Peyer's patch (tissue), 4 donors: ENCODE data around the gene GRIK4.

Source experiments
- POLR2A ChIP-seq, 2 donors: fragments of 450-650 bp; IDR thresholded peaks; one replicate each; pipeline ENCODE4 v1.5.1; 2017; ENCODE audit warnings: antibody characterized with exemption in 2 of 2, mild to moderate bottlenecking in 2 of 2, moderate library complexity in 2 of 2
- TF ChIP-seq, protein P1 (sequence below), 6 experiments: fragments of 450-650 bp in 4 of 6; fragments of 200-600 bp in 2 of 6; sonication (generic) in 1 of 6; IDR thresholded peaks; one replicate each; pipeline ENCODE4 v1.5.1; 2017 to 2019; ENCODE audit warnings: antibody characterized with exemption in 6 of 6, mild to moderate bottlenecking in 3 of 6, moderate library complexity in 1 of 6

DNA sequence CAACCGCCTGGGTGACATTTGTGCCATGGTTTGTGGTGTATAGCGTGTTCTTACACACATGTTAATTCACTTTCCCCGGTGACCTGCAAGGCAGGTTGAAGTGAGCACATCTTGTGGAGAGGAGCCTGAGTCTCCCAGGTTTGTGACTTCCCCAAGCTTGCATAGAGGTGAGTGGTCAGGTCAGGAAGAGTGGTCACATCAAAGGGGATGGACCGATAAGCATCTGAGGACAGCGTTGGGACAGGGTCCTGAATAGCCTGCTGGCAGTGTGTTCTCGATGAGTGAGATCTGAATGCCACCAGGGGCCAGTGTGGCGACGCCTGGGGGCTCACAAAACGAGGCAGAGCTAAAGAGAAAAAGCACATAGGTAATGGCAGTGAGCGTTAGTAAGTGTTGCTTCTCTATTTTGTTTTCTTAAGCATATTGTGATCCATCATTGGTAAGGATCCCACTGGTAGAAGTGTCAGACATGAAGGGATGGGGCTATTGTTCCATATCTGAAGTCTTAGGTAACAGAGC lies 154.6 kb downstream of the GRIK4 start:
- TF ChIP-seq, protein P1, sequence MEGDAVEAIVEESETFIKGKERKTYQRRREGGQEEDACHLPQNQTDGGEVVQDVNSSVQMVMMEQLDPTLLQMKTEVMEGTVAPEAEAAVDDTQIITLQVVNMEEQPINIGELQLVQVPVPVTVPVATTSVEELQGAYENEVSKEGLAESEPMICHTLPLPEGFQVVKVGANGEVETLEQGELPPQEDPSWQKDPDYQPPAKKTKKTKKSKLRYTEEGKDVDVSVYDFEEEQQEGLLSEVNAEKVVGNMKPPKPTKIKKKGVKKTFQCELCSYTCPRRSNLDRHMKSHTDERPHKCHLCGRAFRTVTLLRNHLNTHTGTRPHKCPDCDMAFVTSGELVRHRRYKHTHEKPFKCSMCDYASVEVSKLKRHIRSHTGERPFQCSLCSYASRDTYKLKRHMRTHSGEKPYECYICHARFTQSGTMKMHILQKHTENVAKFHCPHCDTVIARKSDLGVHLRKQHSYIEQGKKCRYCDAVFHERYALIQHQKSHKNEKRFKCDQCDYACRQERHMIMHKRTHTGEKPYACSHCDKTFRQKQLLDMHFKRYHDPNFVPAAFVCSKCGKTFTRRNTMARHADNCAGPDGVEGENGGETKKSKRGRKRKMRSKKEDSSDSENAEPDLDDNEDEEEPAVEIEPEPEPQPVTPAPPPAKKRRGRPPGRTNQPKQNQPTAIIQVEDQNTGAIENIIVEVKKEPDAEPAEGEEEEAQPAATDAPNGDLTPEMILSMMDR (IDR thresholded peaks at IDR 0.05), result no peak
- TF ChIP-seq POLR2A (IDR thresholded peaks at IDR 0.05), result no peak
